Right lobe of liver (tissue), 6 donors: ENCODE data around the gene HAND1. TPM values are rescaled to one million over a fixed set of nuclear protein-coding genes. Genes with fewer than 3 reads are reported as not detected.

Experiments used
- ATAC-seq, 4 donors: fragments of 200-7000 bp; cut with Tn5 transposase; one replicate each; pipeline ENCODE4 v1.9.1; 2020; ENCODE audit warnings: mild to moderate bottlenecking in 4 of 4, moderate library complexity in 4 of 4
- DNase-seq, 3 donors: peaks; one replicate each; pipeline ENCODE4 v3.0.0-alpha.2; 2020
- H3K27ac ChIP-seq, 3 donors: fragments of 200-600 bp; one replicate each; pipeline ENCODE4 v1.8.0; 2022
- H3K27me3 ChIP-seq, 2 donors: fragments of 200-600 bp; one replicate each; pipeline ENCODE4 v1.8.0; 2022
- H3K36me3 ChIP-seq, 4 donors: fragments of 200-600 bp; sonication (generic) in 1 of 4; one replicate each; pipeline versions ENCODE4 v1.5.1 to v1.8.0; 2017 to 2022; ENCODE audit warnings: control low read depth in 1 of 4
- H3K4me1 ChIP-seq, 4 donors: fragments of 200-600 bp; sonication (generic) in 1 of 4; one replicate each; pipeline versions ENCODE4 v1.5.1 to v1.8.0; 2017 to 2022; ENCODE audit warnings: control low read depth in 1 of 4
- H3K4me3 ChIP-seq, 3 donors: fragments of 200-600 bp; one replicate each; pipeline ENCODE4 v1.8.0; 2022
- H3K9me3 ChIP-seq, 4 donors: fragments of 200-600 bp; sonication (generic) in 1 of 4; one replicate each; pipeline versions ENCODE4 v1.5.1 to v1.8.0; 2017 to 2022; ENCODE audit warnings: control low read depth in 1 of 4
- CTCF ChIP-seq, 4 donors: fragments of 200-600 bp in 3 of 4; fragments of 450-650 bp in 1 of 4; IDR thresholded peaks; one replicate each; pipeline versions ENCODE4 v1.5.1 to v1.8.0; 2016 to 2022; ENCODE audit warnings: antibody characterized with exemption in 4 of 4, mild to moderate bottlenecking in 2 of 4
- POLR2A ChIP-seq: fragments of 450-650 bp; IDR thresholded peaks from one replicate; pipeline ENCODE4 v1.6.1; 2017; ENCODE audit warnings: antibody characterized with exemption, mild to moderate bottlenecking
- WGBS: methylation state at CpG from one replicate; pipeline ENCODE4 v1.1.6; 2018; ENCODE audit warnings: low coverage, low lambda C conversion rate; ENCODE audit not compliant: insufficient coverage; ENCODE audit errors: missing lambda C conversion rate; 5-methylcytosine and 5-hydroxymethylcytosine counted together
- intact Hi-C, 2 donors: fragments of 100-400 bp; cut with DNase I; formaldehyde crosslinking; loops; one replicate each; pipeline versions ENCODE4 v1.11.2 to v1.14.1; 2022
- total RNA-seq, 6 experiments: library from RNA; depleted of rRNA in 2 of 6; stranded (reverse); fragments of >200 nt in 2 of 6; fragmentation: NEBNext Ultra II Directional in 3 of 6; extraction: Animal tissue kit (Norgen Biotek cat#: 25700) in 3 of 6; gene quantifications; one replicate each; pipeline versions ENCODE4 v1.1.0 to v1.2.4, GENCODE V29; 2016 to 2023
- donor health status: DM: no; HTN: yes; CAD: no.
- donor health status: DM: no; HTN: no; CAD: no.
- donor health status: DM: no; HTN: no; CAD: no.
- donor health status: DM: no; HTN: yes; CAD: no.
- donor health status: DM: no; HTN: yes; CAD: no.

Gene HAND1
- total RNA-seq, 6 experiments from 2014 or later: not detected

- 5% methylated on average over 40 of the region's 68 CpGs for WGBS
- intact Hi-C loops: loop anchor here in 1 of 2 donors (10.0 kb wide), 1 partner anchor 147 kb away; no protein-coding TSS in a partner anchor
- H3K27ac ChIP-seq: no peak overlapping the region
Observed at GRCh38 chr5:154477382-154478223, 424 bp downstream of the HAND1 start.

GRCh38 chr5:154476354-154477205, 1.4 kb downstream of the HAND1 start:
- WGBS: 11% methylated on average over 20 of the region's 38 CpGs
- H3K27me3 ChIP-seq: peaks cover 39 to 77% of the 10 kb centered on the region in 2 donors
- ATAC-seq (no peak), DNase-seq (no peak)
- H3K9me3 ChIP-seq: no peaks in the 10 kb centered on the region
- TF ChIP-seq POLR2A (no peak), CTCF (IDR thresholded peaks at IDR 0.05) (no peak)
- no peak overlapping the region for H3K27ac ChIP-seq
- H3K36me3 ChIP-seq: no peaks in the 10 kb centered on the region
- intact Hi-C loops: loop anchor here in 1 of 2 donors (10.0 kb wide), 1 partner anchor 148 kb away; no protein-coding TSS in a partner anchor
- H3K4me1 ChIP-seq: peaks cover 0 to 21% (median 0%) of the 10 kb centered on the region in 4 donors
- H3K4me3 ChIP-seq: no peak overlapping the region

More at GRCh38 chr5:154477382-154478223, 424 bp downstream of the HAND1 start:
- no peak for DNase-seq
- no peaks in the 10 kb centered on the region for H3K36me3 ChIP-seq
- no peaks in the 10 kb centered on the region for H3K9me3 ChIP-seq
- peaks cover 0 to 21% (median 0%) of the 10 kb centered on the region in 4 donors for H3K4me1 ChIP-seq
- H3K27me3 ChIP-seq: peaks cover 47 to 73% of the 10 kb centered on the region in 2 donors
- TF ChIP-seq POLR2A (no peak), CTCF (IDR thresholded peaks at IDR 0.05) (no peak)
- ATAC-seq: peak; percentile 30 to 42 (median 37)
- no peak overlapping the region for H3K4me3 ChIP-seq

GRCh38 chr5:154475591-154476353, 2.3 kb downstream of the HAND1 start:
- TF ChIP-seq CTCF (IDR thresholded peaks at IDR 0.05) (no peak), POLR2A (no peak)
- no peaks in the 10 kb centered on the region for H3K36me3 ChIP-seq
- H3K4me3 ChIP-seq: no peak overlapping the region
- 5% methylated on average over 34 of the region's 46 CpGs for whole genome bisulfite sequencing
- peaks cover 0 to 21% (median 0%) of the 10 kb centered on the region in 4 donors for H3K4me1 ChIP-seq
- DNase-seq: no peak
- H3K9me3 ChIP-seq: no peaks in the 10 kb centered on the region
- intact Hi-C loops: loop anchor here in 1 of 2 donors (10.0 kb wide), 1 partner anchor 149 kb away; no protein-coding TSS in a partner anchor
- H3K27me3 ChIP-seq: peaks cover 36 to 69% of the 10 kb centered on the region in 2 donors
- peak in 1 of 4 donors; percentile 24 for ATAC-seq
- H3K27ac ChIP-seq: no peak overlapping the region
